HCT116 (cell line): ENCODE data around the gene ESD. TPM values are rescaled to one million over a fixed set of nuclear protein-coding genes. Genes with fewer than 3 reads are reported as not detected.

ENCODE experiments used
- ATAC-seq: fragments of 200-7000 bp; cut with Tn5 transposase; 2 replicates; pipeline ENCODE4 v1.9.1; 2020; ENCODE audit warnings: mild to moderate bottlenecking, moderate library complexity
- BruUV-seq: library from RNA; stranded (reverse); fragments of 400-500 nt; replicated peaks from 2 replicates; lab custom pipeline; 2021; lab: Mats Ljungman, UMichigan
- CTCF ChIA-PET: fragments of 300-600 bp; sonication (Branson Sonifier 250); formaldehyde crosslinking; loops from one replicate; lab custom pipeline; 2021; ENCODE audit warnings: antibody characterized with exemption; lab: Charles Lee
- POLR2A ChIA-PET: fragments of 300-600, 350-600 bp; sonication (Branson Sonifier 250); formaldehyde crosslinking; loops from one replicate; lab custom pipeline; 2021; ENCODE audit warnings: antibody characterized with exemption; lab: Charles Lee
- RAD21 ChIA-PET, 2 experiments: fragments of 300-600 bp; sonication (Branson Sonifier 250); formaldehyde crosslinking; loops; one replicate each; lab custom pipeline; 2023; ENCODE audit warnings: low total read pairs in 2 of 2; ENCODE audit not compliant: uncharacterized antibody in 2 of 2, unreplicated experiment in 2 of 2, low non-redundant PET in 1 of 2; lab: Charles Lee
- DNase-seq: peaks from one replicate; pipeline ENCODE4 v3.0.0-alpha.2; 2010; ENCODE audit warnings: low read depth, low spot score
- H2AFZ ChIP-seq: fragments of 200-600 bp; shearing (Covaris generic), sonication (generic); 2 replicates; pipeline ENCODE4 v1.6.1; 2017; ENCODE audit warnings: low read depth, mixed run types, mixed read lengths, antibody characterized with exemption, low read length; ENCODE audit not compliant: poor library complexity, severe bottlenecking
- H3K27ac ChIP-seq: 2 replicates; pipeline ENCODE4 v1.5.1; 2012; ENCODE audit warnings: low read depth, low read length
- H3K27me3 ChIP-seq: fragments of 200-600 bp; sonication (generic); 2 replicates; pipeline ENCODE4 v1.6.1; 2016; ENCODE audit warnings: mixed run types, low read length, mixed read lengths; ENCODE audit not compliant: insufficient read depth
- H3K36me3 ChIP-seq, 2 experiments: fragments of 200-500 bp in 1 of 2; fragments of 200-600 bp in 1 of 2; sonication (Bioruptor generic) in 1 of 2; sonication (generic) in 1 of 2; 2 replicates each; pipeline versions ENCODE4 v1.5.1 to v1.6.1; 2014 to 2016; ENCODE audit warnings: low read length in 2 of 2, inconsistent platforms in 1 of 2, mixed read lengths in 1 of 2, mixed run types in 1 of 2; ENCODE audit not compliant: insufficient read depth in 2 of 2, control insufficient read depth in 1 of 2
- H3K4me1 ChIP-seq, 2 experiments: fragments of 200-600 bp in 1 of 2; sonication (generic) in 1 of 2; 2 replicates each; pipeline versions ENCODE4 v1.5.1 to v1.6.1; 2012 to 2017; ENCODE audit warnings: low read length in 2 of 2, inconsistent platforms in 1 of 2, mild to moderate bottlenecking in 1 of 2, mixed read lengths in 1 of 2, mixed run types in 1 of 2, moderate library complexity in 1 of 2; ENCODE audit not compliant: insufficient read depth in 2 of 2, control insufficient read depth in 1 of 2
- H3K4me2 ChIP-seq: fragments of 200-600 bp; sonication (generic); 2 replicates; pipeline ENCODE4 v1.6.1; 2017; ENCODE audit warnings: mixed run types, low read length, mixed read lengths
- H3K4me3 ChIP-seq, 2 experiments: fragments of 200-600 bp in 1 of 2; sonication (generic) in 1 of 2; replicated peaks in 1 of 2; 2 replicates each; pipeline ENCODE4 v1.5.1; 2011 to 2016; ENCODE audit warnings: low read length in 2 of 2, control low read depth in 1 of 2, low read depth in 1 of 2, mild to moderate bottlenecking in 1 of 2, mixed read lengths in 1 of 2, mixed run types in 1 of 2
- H3K79me2 ChIP-seq: fragments of 200-600 bp; sonication (generic); 2 replicates; pipeline ENCODE4 v1.6.1; 2017; ENCODE audit warnings: mild to moderate bottlenecking, mixed run types, low read length, moderate library complexity, mixed read lengths; ENCODE audit not compliant: insufficient read depth
- H3K9ac ChIP-seq: fragments of 200-600 bp; sonication (generic); 2 replicates; pipeline ENCODE4 v1.6.1; 2016; ENCODE audit warnings: low read length, mixed read lengths
- H3K9me2 ChIP-seq: fragments of 200-600 bp; sonication (generic), shearing (Covaris generic); 2 replicates; pipeline ENCODE4 v1.6.1; 2017; ENCODE audit warnings: mixed run types, mild to moderate bottlenecking, moderate library complexity; ENCODE audit not compliant: insufficient read depth
- H3K9me3 ChIP-seq, 2 experiments: fragments of 200-500 bp in 1 of 2; fragments of 200-600 bp in 1 of 2; sonication (Bioruptor generic) in 1 of 2; sonication (generic) in 1 of 2; 2 replicates each; pipeline ENCODE4 v1.6.1; 2014 to 2017; ENCODE audit warnings: low read length in 2 of 2, mixed read lengths in 2 of 2, inconsistent platforms in 1 of 2, low read depth in 1 of 2, mild to moderate bottlenecking in 1 of 2, mixed run types in 1 of 2, moderate library complexity in 1 of 2; ENCODE audit not compliant: control insufficient read depth in 1 of 2, insufficient read depth in 1 of 2
- H4K20me1 ChIP-seq: fragments of 200-600 bp; sonication (generic), shearing (Covaris generic); 2 replicates; pipeline ENCODE4 v1.6.1; 2017; ENCODE audit warnings: mixed run types, mild to moderate bottlenecking, moderate library complexity; ENCODE audit not compliant: insufficient read depth
- EZH2 ChIP-seq: fragments of 200-600 bp; sonication (generic); IDR thresholded peaks from 2 replicates; pipeline ENCODE4 v1.6.1; 2017; ENCODE audit warnings: antibody characterized with exemption, mixed run types
- FOSL1 ChIP-seq: IDR thresholded peaks from 2 replicates; pipeline ENCODE4 v1.6.1; 2012; ENCODE audit warnings: low read depth
- POLR2A ChIP-seq: IDR thresholded peaks from 2 replicates; pipeline ENCODE4 v1.7.0; 2011; ENCODE audit warnings: borderline replicate concordance; ENCODE audit not compliant: insufficient read depth, insufficient read length; ENCODE audit errors: extremely low read depth
- POLR2AphosphoS5 ChIP-seq: IDR thresholded peaks from 2 replicates; pipeline ENCODE4 v1.6.1; 2011; ENCODE audit warnings: mild to moderate bottlenecking, low read depth, low read length, moderate library complexity
- SIN3A ChIP-seq: IDR thresholded peaks from 2 replicates; pipeline ENCODE4 v1.6.1; 2012; ENCODE audit warnings: low read depth
- SP1 ChIP-seq: IDR thresholded peaks from 2 replicates; pipeline ENCODE4 v1.6.1; 2012; ENCODE audit warnings: low read depth
- SRF ChIP-seq: IDR thresholded peaks from 2 replicates; pipeline ENCODE4 v1.6.1; 2012; ENCODE audit warnings: low read depth
- TCF7L2 ChIP-seq: IDR thresholded peaks from 2 replicates; pipeline ENCODE4 v1.7.0; 2011; ENCODE audit warnings: borderline replicate concordance, inconsistent platforms; ENCODE audit not compliant: insufficient read depth, insufficient read length; ENCODE audit errors: extremely low read depth
- YY1 ChIP-seq: IDR thresholded peaks from 2 replicates; pipeline ENCODE4 v1.6.1; 2011; ENCODE audit warnings: low read length, low read depth, moderate library complexity, mild to moderate bottlenecking; ENCODE audit not compliant: insufficient replicate concordance; ENCODE audit errors: extremely low read depth
- intact Hi-C: fragments of 100-400 bp; cut with micrococcal nuclease; formaldehyde crosslinking; loops from 2 replicates; pipeline ENCODE4 v1.10.0; 2022
- total RNA-seq: library from RNA; stranded (reverse); gene quantifications from one replicate; pipeline ENCODE4 v1.2.1, GENCODE V29; 2021; ENCODE audit not compliant: unreplicated experiment
- TF ChIP-seq, protein P1 (sequence below): IDR thresholded peaks from 2 replicates; pipeline ENCODE4 v1.6.1; 2012
- TF ChIP-seq, protein P2 (sequence below): IDR thresholded peaks from 2 replicates; pipeline ENCODE4 v1.6.1; 2011; ENCODE audit warnings: mild to moderate bottlenecking, low read length, moderate library complexity; ENCODE audit not compliant: insufficient replicate concordance; ENCODE audit errors: extremely low read depth
- TF ChIP-seq, protein P3 (sequence below): IDR thresholded peaks from 2 replicates; pipeline ENCODE4 v1.6.1; 2012

Gene ESD
- total RNA-seq, 1 experiment from 2014 or later = 111 TPM

DNA sequence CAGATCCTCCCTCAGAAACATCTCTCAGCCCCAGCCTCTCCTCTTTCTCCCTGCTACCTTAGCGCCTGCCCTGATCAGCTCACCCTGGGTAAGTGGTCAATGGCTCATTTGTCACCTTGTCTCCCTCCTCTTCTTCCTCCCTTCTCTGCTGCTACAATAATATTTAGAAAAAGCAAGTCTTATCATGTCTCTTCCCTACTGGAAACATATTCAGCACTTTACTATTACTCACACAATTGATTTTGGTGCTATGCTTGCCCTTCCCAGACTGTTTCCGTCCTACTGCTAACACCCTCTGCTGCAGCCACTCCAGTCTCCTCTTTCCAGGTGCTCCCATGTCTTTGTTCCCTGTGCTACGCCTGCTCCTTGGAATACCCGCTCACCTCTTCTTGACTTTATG is 35.8 kb downstream of the ESD start:
- H3K4me1 ChIP-seq = no peaks in the 10 kb centered on the region
- ChIA-PET POLR2A (no interaction called here), CTCF (no interaction called here), RAD21 (no interaction called here)
- TF ChIP-seq SIN3A = no peak
- TF ChIP-seq, protein P1, sequence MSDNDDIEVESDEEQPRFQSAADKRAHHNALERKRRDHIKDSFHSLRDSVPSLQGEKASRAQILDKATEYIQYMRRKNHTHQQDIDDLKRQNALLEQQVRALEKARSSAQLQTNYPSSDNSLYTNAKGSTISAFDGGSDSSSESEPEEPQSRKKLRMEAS = no peak
- TF ChIP-seq TCF7L2 = no peak
- no peak for TF ChIP-seq YY1
- TF ChIP-seq SP1 = no peak
- no peak for TF ChIP-seq POLR2A
- TF ChIP-seq SRF = no peak
- TF ChIP-seq, protein P2, sequence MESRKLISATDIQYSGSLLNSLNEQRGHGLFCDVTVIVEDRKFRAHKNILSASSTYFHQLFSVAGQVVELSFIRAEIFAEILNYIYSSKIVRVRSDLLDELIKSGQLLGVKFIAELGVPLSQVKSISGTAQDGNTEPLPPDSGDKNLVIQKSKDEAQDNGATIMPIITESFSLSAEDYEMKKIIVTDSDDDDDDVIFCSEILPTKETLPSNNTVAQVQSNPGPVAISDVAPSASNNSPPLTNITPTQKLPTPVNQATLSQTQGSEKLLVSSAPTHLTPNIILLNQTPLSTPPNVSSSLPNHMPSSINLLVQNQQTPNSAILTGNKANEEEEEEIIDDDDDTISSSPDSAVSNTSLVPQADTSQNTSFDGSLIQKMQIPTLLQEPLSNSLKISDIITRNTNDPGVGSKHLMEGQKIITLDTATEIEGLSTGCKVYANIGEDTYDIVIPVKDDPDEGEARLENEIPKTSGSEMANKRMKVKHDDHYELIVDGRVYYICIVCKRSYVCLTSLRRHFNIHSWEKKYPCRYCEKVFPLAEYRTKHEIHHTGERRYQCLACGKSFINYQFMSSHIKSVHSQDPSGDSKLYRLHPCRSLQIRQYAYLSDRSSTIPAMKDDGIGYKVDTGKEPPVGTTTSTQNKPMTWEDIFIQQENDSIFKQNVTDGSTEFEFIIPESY = no peak
- TF ChIP-seq EZH2 = no peak
- no peak for TF ChIP-seq FOSL1
- TF ChIP-seq POLR2AphosphoS5 = no peak
- TF ChIP-seq, protein P3, sequence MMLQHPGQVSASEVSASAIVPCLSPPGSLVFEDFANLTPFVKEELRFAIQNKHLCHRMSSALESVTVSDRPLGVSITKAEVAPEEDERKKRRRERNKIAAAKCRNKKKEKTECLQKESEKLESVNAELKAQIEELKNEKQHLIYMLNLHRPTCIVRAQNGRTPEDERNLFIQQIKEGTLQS = no peak
- no peak overlapping the region for H3K9ac ChIP-seq
- DNase-seq (no peak), ATAC-seq (no peak)
- H3K79me2 ChIP-seq = no peaks in the 10 kb centered on the region
- H3K36me3 ChIP-seq = no peaks in the 10 kb centered on the region
- intact Hi-C loops = loop anchor here (5.0 kb wide), 1 partner anchor 1011 kb away; no protein-coding TSS in a partner anchor
- H3K27ac ChIP-seq = no peak overlapping the region
- no peak overlapping the region for H2AFZ ChIP-seq
- no peaks in the 10 kb centered on the region for H3K9me2 ChIP-seq
- H3K9me3 ChIP-seq = no peaks in the 10 kb centered on the region
- peaks cover 6% of the 10 kb centered on the region; the same call in 1 of the 2 replicates for H3K27me3 ChIP-seq
- no peaks in the 10 kb centered on the region for H4K20me1 ChIP-seq
- no peak overlapping the region for H3K4me2 ChIP-seq
- H3K4me3 ChIP-seq = no peak overlapping the region
- no TSS peak for BruUV-seq
